CD4-positive, alpha-beta memory T cell (primary cell): ENCODE results near the gene REX1BD. TPM values are rescaled to one million over a fixed set of nuclear protein-coding genes. Genes with fewer than 3 reads are reported as not detected.
"Not testable (repeated sequence)": the region's sequence is repeated elsewhere in the genome, so short reads cannot be mapped to it uniquely, and the experiment has no call there.

Source experiments
- CTCF ChIA-PET: fragments of 350-600 bp; sonication (Branson Sonifier 250); formaldehyde crosslinking; loops from one replicate; lab custom pipeline; 2021; ENCODE audit warnings: inconsistent platforms; ENCODE audit not compliant: partially characterized antibody; lab: Charles Lee
- POLR2A ChIA-PET: fragments of 350-600 bp; sonication (Branson Sonifier 250); formaldehyde crosslinking; loops from one replicate; lab custom pipeline; 2021; ENCODE audit not compliant: partially characterized antibody; lab: Charles Lee
- DNase-seq, 5 donors: peaks; one replicate each; pipeline versions ENCODE4 v3.0.0 to v3.0.0-alpha.2; 2020 to 2022; ENCODE audit warnings: mixed read lengths in 1 of 5
- H3K27ac ChIP-seq: one replicate; pipeline ENCODE4 v1.7.0; 2013; ENCODE audit warnings: low read depth, low read length
- H3K27me3 ChIP-seq: 2 replicates; pipeline ENCODE4 v1.7.0; 2013; ENCODE audit warnings: mild to moderate bottlenecking, low read length, moderate library complexity; ENCODE audit not compliant: insufficient read depth
- H3K36me3 ChIP-seq: 2 replicates; pipeline ENCODE4 v1.7.0; 2013; ENCODE audit warnings: mild to moderate bottlenecking, low read length, moderate library complexity; ENCODE audit not compliant: insufficient read depth
- H3K4me1 ChIP-seq: 2 replicates; pipeline ENCODE4 v1.7.0; 2013; ENCODE audit warnings: mild to moderate bottlenecking, low read length, moderate library complexity; ENCODE audit not compliant: insufficient read depth
- H3K4me3 ChIP-seq, 2 donors: one replicate each; pipeline ENCODE4 v1.7.0; 2013; ENCODE audit warnings: low read length in 2 of 2, mild to moderate bottlenecking in 1 of 2
- H3K9me3 ChIP-seq, 2 donors: one replicate each; pipeline ENCODE4 v1.7.0; 2013; ENCODE audit warnings: low read length in 2 of 2, control low read depth in 1 of 2; ENCODE audit not compliant: control insufficient read depth in 1 of 2
- H3K27ac Mint-ChIP-seq, 7 donors: one replicate each; pipeline ENCODE4 v1.8.0; 2020 to 2021; ENCODE audit warnings: mixed read lengths in 7 of 7, mild to moderate bottlenecking in 6 of 7, inconsistent platforms in 3 of 7, moderate library complexity in 3 of 7
- H3K27me3 Mint-ChIP-seq, 2 donors: one replicate each; pipeline ENCODE4 v1.8.0; 2020 to 2021; ENCODE audit warnings: mixed read lengths in 2 of 2
- H3K36me3 Mint-ChIP-seq, 2 donors: one replicate each; pipeline ENCODE4 v1.8.0; 2020 to 2021; ENCODE audit warnings: mixed read lengths in 2 of 2, inconsistent platforms in 1 of 2, mild to moderate bottlenecking in 1 of 2
- H3K4me1 Mint-ChIP-seq, 4 donors: one replicate each; pipeline ENCODE4 v1.8.0; 2020 to 2021; ENCODE audit warnings: mixed read lengths in 4 of 4, mild to moderate bottlenecking in 1 of 4
- H3K4me3 Mint-ChIP-seq, 8 donors: one replicate each; pipeline ENCODE4 v1.8.0; 2020 to 2021; ENCODE audit warnings: mixed read lengths in 8 of 8, mild to moderate bottlenecking in 7 of 8, moderate library complexity in 6 of 8, inconsistent platforms in 3 of 8
- H3K9me3 Mint-ChIP-seq, 8 donors: one replicate each; pipeline ENCODE4 v1.8.0; 2020 to 2021; ENCODE audit warnings: mixed read lengths in 8 of 8, mild to moderate bottlenecking in 5 of 8, inconsistent platforms in 3 of 8, moderate library complexity in 1 of 8
- intact Hi-C: fragments of 100-400 bp; cut with micrococcal nuclease; formaldehyde crosslinking; loops from one replicate; pipeline ENCODE4 v1.15.1; 2023
- polyA plus RNA-seq, 2 donors: library from polyadenylated mRNA; unstranded; fragments of 300-500 nt; fragmentation: Illumina TruSeq; gene quantifications; one replicate each; pipeline ENCODE4 v1.2.3, GENCODE V29; 2021
- total RNA-seq, 2 experiments: library from RNA; stranded (reverse); gene quantifications; one replicate each; pipeline ENCODE4 v1.2.3, GENCODE V29; 2021

The REX1BD gene
- total and polyA plus RNA-seq, 4 experiments from 2014 or later, result 148 to 156 (median 152) TPM

GRCh38 chr19:18597809-18598660, 9.4 kb downstream of the REX1BD start:
- no peaks in the 10 kb centered on the region for H3K36me3 ChIP-seq
- ChIA-PET POLR2A (interaction anchor here (1.5 kb wide), 1 partner anchor 10 kb away, joined by 4 read pairs; the partner anchor contains the start of gene REX1BD), CTCF (interaction anchor here (0.7 to 3.1 kb wide), 3 partner anchors 244 to 249 kb away, joined by 3 to 16 read pairs (median 8); no protein-coding TSS in a partner anchor)
- Mint-ChIP-seq H3K9me3 (no peaks in the 10 kb centered on the region), H3K27me3 (peaks cover 11 to 17% of the 10 kb centered on the region in 2 donors), H3K27ac (no peak overlapping the region), H3K4me1 (peaks cover 10 to 21% (median 14%) of the 10 kb centered on the region in 4 donors), H3K4me3 (no peak overlapping the region), H3K36me3 (peaks cover 0 to 2% of the 10 kb centered on the region in 2 donors)
- no peak overlapping the region for H3K27ac ChIP-seq
- H3K9me3 ChIP-seq, result no peaks in the 10 kb centered on the region
- peaks cover 2% of the 10 kb centered on the region for H3K27me3 ChIP-seq
- DNase-seq, result no peak
- no peak overlapping the region for H3K4me3 ChIP-seq
- H3K4me1 ChIP-seq, result peaks cover 15% of the 10 kb centered on the region
- intact Hi-C loops, result no loop called here

- no peak overlapping the region for H3K4me3 ChIP-seq
- H3K27me3 ChIP-seq, result peaks cover 11% of the 10 kb centered on the region
- CTCF ChIA-PET, result interaction anchor here (2.3 kb wide), 1 partner anchor 248 kb away, joined by 8 read pairs; no protein-coding TSS in a partner anchor
- H3K27me3 Mint-ChIP-seq, result peaks cover 16 to 21% of the 10 kb centered on the region in 2 donors
- no peaks in the 10 kb centered on the region for H3K36me3 ChIP-seq
- peaks cover 11% of the 10 kb centered on the region for H3K4me1 ChIP-seq
- no peaks in the 10 kb centered on the region for H3K36me3 Mint-ChIP-seq
- DNase-seq, result no peak
- no peaks in the 10 kb centered on the region for H3K9me3 ChIP-seq
- H3K4me1 Mint-ChIP-seq, result peaks cover 9 to 22% (median 14%) of the 10 kb centered on the region in 4 donors
- no peak overlapping the region for H3K27ac ChIP-seq
- H3K9me3 Mint-ChIP-seq, result no peaks in the 10 kb centered on the region
- POLR2A ChIA-PET, result interaction anchor here (0.6 kb wide), 1 partner anchor 269 kb away, joined by 3 read pairs; no protein-coding TSS in a partner anchor
- intact Hi-C loops, result no loop called here
- no peak overlapping the region for H3K27ac Mint-ChIP-seq
- no peak overlapping the region for H3K4me3 Mint-ChIP-seq
Observed at GRCh38 chr19:18599485-18599884, 10.9 kb downstream of the REX1BD start.

- H3K4me3 ChIP-seq, H3K9me3 Mint-ChIP-seq, H3K27ac Mint-ChIP-seq, H3K36me3 ChIP-seq, H3K9me3 ChIP-seq, POLR2A ChIA-PET, H3K36me3 Mint-ChIP-seq, H3K4me3 Mint-ChIP-seq, H3K27ac ChIP-seq, H3K4me1 ChIP-seq, intact Hi-C loops, DNase-seq: not testable (repeated sequence)
- Mint-ChIP-seq H3K4me1 (peaks cover 6 to 21% (median 12%) of the 10 kb centered on the region in 4 donors), H3K27me3 (peaks cover 22 to 25% of the 10 kb centered on the region in 2 donors)
- peaks cover 24% of the 10 kb centered on the region for H3K27me3 ChIP-seq
- CTCF ChIA-PET, result interaction anchor here (1.2 to 2.3 kb wide), 2 partner anchors 12 to 246 kb away, joined by 3 to 8 read pairs; no protein-coding TSS in a partner anchor
Observed at GRCh38 chr19:18600692-18601397, 12.2 kb downstream of the REX1BD start.

DNA sequence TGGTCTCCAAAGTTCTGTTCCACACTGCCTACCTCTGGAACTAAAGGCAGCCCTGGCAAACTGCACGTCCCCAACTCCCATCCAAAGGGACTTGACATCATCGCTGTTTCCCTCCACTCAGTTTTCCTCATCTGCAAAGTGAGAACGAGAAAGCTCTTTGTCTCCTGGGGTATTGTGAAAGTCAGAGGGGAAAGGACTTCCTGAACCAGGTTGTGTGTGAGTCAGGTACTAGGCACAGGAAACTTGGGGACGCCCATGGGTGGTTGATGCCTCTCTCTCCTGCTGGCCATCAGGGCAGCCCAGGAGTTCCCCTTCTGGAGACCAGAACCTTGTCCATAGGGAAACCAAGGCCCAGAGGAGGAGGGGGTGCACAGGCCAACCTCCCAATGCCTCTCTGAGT, 13.3 kb downstream of the REX1BD start:
- H3K36me3 Mint-ChIP-seq, result no peaks in the 10 kb centered on the region
- ChIA-PET POLR2A (no interaction called here), CTCF (interaction anchor here (1.3 kb wide), 1 partner anchor 13 kb away, joined by 3 read pairs; the partner anchor contains the start of gene REX1BD)
- H3K4me1 ChIP-seq, result no peaks in the 10 kb centered on the region
- peaks cover 0 to 2% (median 0%) of the 10 kb centered on the region in 8 donors for H3K9me3 Mint-ChIP-seq
- intact Hi-C loops, result no loop called here
- no peak overlapping the region for H3K4me3 ChIP-seq
- peaks cover 24% of the 10 kb centered on the region for H3K27me3 ChIP-seq
- H3K4me3 Mint-ChIP-seq, result no peak overlapping the region
- no peaks in the 10 kb centered on the region for H3K9me3 ChIP-seq
- H3K36me3 ChIP-seq, result no peaks in the 10 kb centered on the region
- H3K27ac ChIP-seq, result no peak overlapping the region
- peaks cover 22 to 25% of the 10 kb centered on the region in 2 donors for H3K27me3 Mint-ChIP-seq
- H3K4me1 Mint-ChIP-seq, result peaks cover 5 to 18% (median 11%) of the 10 kb centered on the region in 4 donors
- no peak overlapping the region for H3K27ac Mint-ChIP-seq
- no peak for DNase-seq

- ChIA-PET POLR2A (no interaction called here), CTCF (interaction anchor here (1.3 kb wide), 1 partner anchor 15 kb away, joined by 3 read pairs; the partner anchor contains the start of gene REX1BD)
- H3K4me3 Mint-ChIP-seq, result peak overlapping the region in 2 of 8 donors; percentile 31 to 63
- no peaks in the 10 kb centered on the region for H3K36me3 Mint-ChIP-seq
- H3K9me3 Mint-ChIP-seq, result peaks cover 0 to 2% (median 0%) of the 10 kb centered on the region in 8 donors
- H3K27me3 ChIP-seq, result peaks cover 32% of the 10 kb centered on the region
- H3K27ac ChIP-seq, result no peak overlapping the region
- H3K4me1 ChIP-seq, result no peaks in the 10 kb centered on the region
- intact Hi-C loops, result no loop called here
- H3K4me1 Mint-ChIP-seq, result peaks cover 6 to 23% (median 15%) of the 10 kb centered on the region in 4 donors
- no peaks in the 10 kb centered on the region for H3K9me3 ChIP-seq
- H3K36me3 ChIP-seq, result no peaks in the 10 kb centered on the region
- peak overlapping the region in 1 of 7 donors; percentile 13 for H3K27ac Mint-ChIP-seq
- peaks cover 30 to 32% of the 10 kb centered on the region in 2 donors for H3K27me3 Mint-ChIP-seq
- no peak overlapping the region for H3K4me3 ChIP-seq
- peak in 1 of 5 donors; percentile 61 for DNase-seq
Observed at GRCh38 chr19:18603255-18603957, 14.8 kb downstream of the REX1BD start.

- Histone ChIP-seq H3K27ac (no peak overlapping the region), H3K36me3 (no peaks in the 10 kb centered on the region), H3K4me1 (no peaks in the 10 kb centered on the region), H3K27me3 (peaks cover 39% of the 10 kb centered on the region), H3K4me3 (no peak overlapping the region), H3K9me3 (no peaks in the 10 kb centered on the region)
- peaks cover 7 to 31% (median 18%) of the 10 kb centered on the region in 4 donors for H3K4me1 Mint-ChIP-seq
- H3K4me3 Mint-ChIP-seq, result no peak overlapping the region
- DNase-seq, result no peak
- no peak overlapping the region for H3K27ac Mint-ChIP-seq
- ChIA-PET POLR2A (interaction anchor here (1.4 kb wide), 1 partner anchor 9 kb away, joined by 3 read pairs; the partner anchor contains the start of gene TMEM59L), CTCF (no interaction called here)
- intact Hi-C loops, result no loop called here
- peaks cover 38 to 40% of the 10 kb centered on the region in 2 donors for H3K27me3 Mint-ChIP-seq
- H3K9me3 Mint-ChIP-seq, result peaks cover 0 to 2% (median 0%) of the 10 kb centered on the region in 8 donors
- no peaks in the 10 kb centered on the region for H3K36me3 Mint-ChIP-seq
Observed at GRCh38 chr19:18603958-18604819, 15.6 kb downstream of the REX1BD start.
